ENCODE measurements around the gene TRO. TPM values are rescaled to one million over a fixed set of nuclear protein-coding genes. Genes with fewer than 3 reads are reported as not detected.

TRO gene
- total and polyA plus RNA-seq, 2 of the 13 experiments (the other 11 are each of a cell fraction or from before 2014, with no cell fraction given): 13.8 to 25.4 TPM

GRCh38 chrX:54944816-54945215 is 24.2 kb downstream of the TRO start:
- Histone ChIP-seq H2AFZ (ENCODE audit: low read length) (no peak overlapping the region), H3K27me3 (ENCODE audit: control insufficient read depth in 1 of 2, insufficient read depth in 2 of 2, low read length in 2 of 2) (no peaks in the 10 kb centered on the region), H3K9ac (ENCODE audit: insufficient read depth, low read depth, low read length) (no peak overlapping the region), H3K36me3 (replicated peaks in 1 of 2; ENCODE audit: control insufficient read depth in 1 of 2, insufficient read depth in 2 of 2, low read length in 2 of 2) (no peaks in the 10 kb centered on the region), H3K4me3 (replicated peaks in 1 of 3; ENCODE audit: insufficient read depth in 1 of 3, low read depth in 2 of 3, low read length in 3 of 3) (no peak overlapping the region), H3K4me2 (ENCODE audit: low read depth, low read length) (no peak overlapping the region), H3K4me1 (ENCODE audit: insufficient read depth, low read length) (no peaks in the 10 kb centered on the region), H3K9me3 (ENCODE audit: low read length) (no peaks in the 10 kb centered on the region), H4K20me1 (ENCODE audit: insufficient read depth, low read length) (no peaks in the 10 kb centered on the region), H3K79me2 (ENCODE audit: insufficient read depth, low read length) (no peaks in the 10 kb centered on the region), H3K27ac (ENCODE audit: extremely low read length, insufficient read depth, low read length) (no peak overlapping the region)
- POLR2A ChIA-PET: no interaction called here
- intact Hi-C loops (cut with micrococcal nuclease; ENCODE audit: unreplicated experiment) (no loop called here), in situ Hi-C loops (cut with HindIII; ENCODE audit: extremely low pct_ligation_motif_present, low pct_unique_long_range_greater_than_20kb) (no loop called here)
- CTCF ChIA-PET (ENCODE audit: low intra/inter-chr PET ratio, low total read pairs): no interaction called here
- no TSS peak for BruUV-seq (replicated peaks)
- no peak for FAIRE-seq
- TF ChIP-seq SP140L (CRISPR knock-in tag; IDR thresholded peaks at IDR 0.05; ENCODE audit: borderline replicate concordance): no peak
- no peak for TF ChIP-seq LRRFIP1 (CRISPR knock-in tag; conservative IDR thresholded peaks at IDR 0.05)
- TF ChIP-seq U2AF1 (optimal IDR thresholded peaks at IDR 0.05; ENCODE audit: low read depth, low read length): no peak
- no peak for TF ChIP-seq MYPOP (CRISPR knock-in tag; IDR thresholded peaks at IDR 0.05)
- no peak for TF ChIP-seq RFX3 (CRISPR knock-in tag; IDR thresholded peaks at IDR 0.05)
- no peak for TF ChIP-seq IRF1 (CRISPR knock-in tag; IDR thresholded peaks at IDR 0.05; ENCODE audit: low read depth)
- TF ChIP-seq MTERF4 (CRISPR knock-in tag; IDR thresholded peaks at IDR 0.05): no peak
- TF ChIP-seq ZNF772 (CRISPR knock-in tag; IDR thresholded peaks at IDR 0.05): no peak
- TF ChIP-seq HNRNPK (IDR thresholded peaks at IDR 0.05; ENCODE audit: low read depth, low read length, poor library complexity, severe bottlenecking): no peak
- no peak for TF ChIP-seq CREM (IDR thresholded peaks at IDR 0.05)
- no peak for TF ChIP-seq CREM (CRISPR knock-in tag; IDR thresholded peaks at IDR 0.05)
- no peak for ATAC-seq
- no peak for DNase-seq (ENCODE audit: low spot score)

All from HepG2 (cell line).